ENCODE results near the gene PTPN21. TPM values are rescaled to one million over a fixed set of nuclear protein-coding genes. Genes with fewer than 3 reads are reported as not detected.

The PTPN21 gene
- total RNA-seq, 1 experiment from 2014 or later: 15.0 TPM

DNA sequence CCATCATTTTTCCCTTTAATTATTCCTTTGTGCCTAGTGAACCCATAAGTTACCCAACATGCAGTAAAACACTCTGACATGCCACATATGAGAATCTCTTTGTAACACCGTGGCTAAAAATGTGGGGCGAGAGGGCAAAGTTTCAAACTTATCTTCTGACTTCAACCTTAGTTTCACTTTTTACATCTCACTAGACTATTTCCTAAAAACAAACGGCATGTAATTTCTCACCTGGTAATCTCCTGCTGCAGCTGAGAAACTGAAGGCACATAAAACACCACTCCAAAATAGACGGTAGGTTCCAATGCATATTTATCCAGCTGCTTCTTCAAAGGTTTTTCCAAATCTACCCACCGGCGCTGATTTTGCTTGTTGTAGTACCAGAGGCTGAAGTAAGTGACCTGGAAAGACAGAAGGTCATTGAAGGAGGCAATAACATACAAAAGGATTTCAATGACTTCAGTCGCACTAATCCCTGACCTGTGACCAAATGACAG lies 37.9 kb downstream of the PTPN21 start:
- DNase-seq (ENCODE audit: low read depth, low spot score) (no peak), ATAC-seq (no peak)
- intact Hi-C loops (cut with micrococcal nuclease; ENCODE audit: unreplicated experiment): no loop called here
- no peaks in the 10 kb centered on the region for H3K27me3 ChIP-seq (ENCODE audit: control insufficient read depth, insufficient read depth, low read length)
- ChIA-PET CTCF (no interaction called here), POLR2A (no interaction called here)
- H3K36me3 ChIP-seq (ENCODE audit: control insufficient read depth, insufficient read depth, low read length): no peaks in the 10 kb centered on the region
- no peak overlapping the region for H3K4me3 ChIP-seq (ENCODE audit: low read depth in 2 of 2, low read length in 2 of 2)
- in situ Hi-C loops (cut with HindIII; ENCODE audit: low pct_unique_long_range_greater_than_20kb, low sequenced_read_pairs): no loop called here
- no peaks in the 10 kb centered on the region for H3K4me1 ChIP-seq (ENCODE audit: control insufficient read depth, insufficient read depth, low read length)
- no peak overlapping the region for H3K27ac ChIP-seq (ENCODE audit: low read length)
- BruUV-seq (replicated peaks): no TSS peak
- H3K9me3 ChIP-seq (ENCODE audit: control insufficient read depth, insufficient read depth, low read depth, low read length): no peaks in the 10 kb centered on the region
- TF ChIP-seq, protein P1, sequence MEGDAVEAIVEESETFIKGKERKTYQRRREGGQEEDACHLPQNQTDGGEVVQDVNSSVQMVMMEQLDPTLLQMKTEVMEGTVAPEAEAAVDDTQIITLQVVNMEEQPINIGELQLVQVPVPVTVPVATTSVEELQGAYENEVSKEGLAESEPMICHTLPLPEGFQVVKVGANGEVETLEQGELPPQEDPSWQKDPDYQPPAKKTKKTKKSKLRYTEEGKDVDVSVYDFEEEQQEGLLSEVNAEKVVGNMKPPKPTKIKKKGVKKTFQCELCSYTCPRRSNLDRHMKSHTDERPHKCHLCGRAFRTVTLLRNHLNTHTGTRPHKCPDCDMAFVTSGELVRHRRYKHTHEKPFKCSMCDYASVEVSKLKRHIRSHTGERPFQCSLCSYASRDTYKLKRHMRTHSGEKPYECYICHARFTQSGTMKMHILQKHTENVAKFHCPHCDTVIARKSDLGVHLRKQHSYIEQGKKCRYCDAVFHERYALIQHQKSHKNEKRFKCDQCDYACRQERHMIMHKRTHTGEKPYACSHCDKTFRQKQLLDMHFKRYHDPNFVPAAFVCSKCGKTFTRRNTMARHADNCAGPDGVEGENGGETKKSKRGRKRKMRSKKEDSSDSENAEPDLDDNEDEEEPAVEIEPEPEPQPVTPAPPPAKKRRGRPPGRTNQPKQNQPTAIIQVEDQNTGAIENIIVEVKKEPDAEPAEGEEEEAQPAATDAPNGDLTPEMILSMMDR (IDR thresholded peaks at IDR 0.05): no peak
- TF ChIP-seq, protein P2, sequence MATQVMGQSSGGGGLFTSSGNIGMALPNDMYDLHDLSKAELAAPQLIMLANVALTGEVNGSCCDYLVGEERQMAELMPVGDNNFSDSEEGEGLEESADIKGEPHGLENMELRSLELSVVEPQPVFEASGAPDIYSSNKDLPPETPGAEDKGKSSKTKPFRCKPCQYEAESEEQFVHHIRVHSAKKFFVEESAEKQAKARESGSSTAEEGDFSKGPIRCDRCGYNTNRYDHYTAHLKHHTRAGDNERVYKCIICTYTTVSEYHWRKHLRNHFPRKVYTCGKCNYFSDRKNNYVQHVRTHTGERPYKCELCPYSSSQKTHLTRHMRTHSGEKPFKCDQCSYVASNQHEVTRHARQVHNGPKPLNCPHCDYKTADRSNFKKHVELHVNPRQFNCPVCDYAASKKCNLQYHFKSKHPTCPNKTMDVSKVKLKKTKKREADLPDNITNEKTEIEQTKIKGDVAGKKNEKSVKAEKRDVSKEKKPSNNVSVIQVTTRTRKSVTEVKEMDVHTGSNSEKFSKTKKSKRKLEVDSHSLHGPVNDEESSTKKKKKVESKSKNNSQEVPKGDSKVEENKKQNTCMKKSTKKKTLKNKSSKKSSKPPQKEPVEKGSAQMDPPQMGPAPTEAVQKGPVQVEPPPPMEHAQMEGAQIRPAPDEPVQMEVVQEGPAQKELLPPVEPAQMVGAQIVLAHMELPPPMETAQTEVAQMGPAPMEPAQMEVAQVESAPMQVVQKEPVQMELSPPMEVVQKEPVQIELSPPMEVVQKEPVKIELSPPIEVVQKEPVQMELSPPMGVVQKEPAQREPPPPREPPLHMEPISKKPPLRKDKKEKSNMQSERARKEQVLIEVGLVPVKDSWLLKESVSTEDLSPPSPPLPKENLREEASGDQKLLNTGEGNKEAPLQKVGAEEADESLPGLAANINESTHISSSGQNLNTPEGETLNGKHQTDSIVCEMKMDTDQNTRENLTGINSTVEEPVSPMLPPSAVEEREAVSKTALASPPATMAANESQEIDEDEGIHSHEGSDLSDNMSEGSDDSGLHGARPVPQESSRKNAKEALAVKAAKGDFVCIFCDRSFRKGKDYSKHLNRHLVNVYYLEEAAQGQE (IDR thresholded peaks at IDR 0.05; ENCODE audit: insufficient read depth in 1 of 2, low read depth in 2 of 2, low read length in 1 of 2): no peak

DNA sequence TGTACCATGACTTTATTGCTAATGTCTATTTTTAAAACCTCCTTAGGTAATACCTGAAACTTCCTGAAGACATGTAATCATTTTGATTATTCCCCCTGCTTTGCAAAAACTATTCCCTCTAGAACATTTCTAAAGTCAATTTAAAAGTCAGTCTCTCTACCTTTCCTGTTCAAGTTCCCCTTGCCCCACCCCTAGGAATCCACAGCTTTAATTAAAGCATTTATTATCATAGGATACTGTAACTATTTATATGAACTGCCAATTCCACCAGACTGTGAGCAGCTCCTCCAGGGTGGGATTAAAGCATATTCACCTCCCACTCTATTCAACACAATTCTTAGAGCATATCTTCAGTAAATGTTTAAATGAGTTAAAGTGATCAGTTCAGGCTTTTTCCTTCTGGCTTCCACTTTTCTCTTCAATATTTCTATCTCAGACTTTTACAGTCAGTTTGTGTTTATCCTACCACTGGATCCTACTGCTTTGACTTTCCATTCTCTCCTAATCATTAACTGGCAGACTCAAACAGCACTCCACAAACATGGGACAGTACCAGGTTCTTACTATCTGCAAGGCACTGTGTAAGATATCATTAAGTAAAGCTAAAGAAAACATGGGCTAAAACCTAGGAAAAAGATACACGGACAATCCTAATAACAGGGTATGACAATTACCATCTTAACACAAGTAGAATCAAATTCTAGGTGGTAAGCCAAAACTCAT lies 39.1 kb downstream of the PTPN21 start:
- intact Hi-C loops (cut with micrococcal nuclease; ENCODE audit: unreplicated experiment): no loop called here
- ATAC-seq: no peak
- ChIA-PET CTCF (no interaction called here), POLR2A (no interaction called here)
- Histone ChIP-seq H3K36me3 (ENCODE audit: control insufficient read depth, insufficient read depth, low read length) (no peaks in the 10 kb centered on the region), H3K27me3 (ENCODE audit: control insufficient read depth, insufficient read depth, low read length) (no peaks in the 10 kb centered on the region), H3K9me3 (ENCODE audit: control insufficient read depth, insufficient read depth, low read depth, low read length) (no peaks in the 10 kb centered on the region), H3K4me1 (ENCODE audit: control insufficient read depth, insufficient read depth, low read length) (no peaks in the 10 kb centered on the region), H3K27ac (ENCODE audit: low read length) (no peak overlapping the region), H3K4me3 (ENCODE audit: low read depth in 2 of 2, low read length in 2 of 2) (no peak overlapping the region)
- in situ Hi-C loops (cut with HindIII; ENCODE audit: low pct_unique_long_range_greater_than_20kb, low sequenced_read_pairs): no loop called here
- no TSS peak for BruUV-seq (replicated peaks)
- DNase-seq (ENCODE audit: low read depth, low spot score): no peak
- TF ChIP-seq, protein P2 (IDR thresholded peaks at IDR 0.05; ENCODE audit: insufficient read depth in 1 of 2, low read depth in 2 of 2, low read length in 1 of 2): no peak
- no peak for TF ChIP-seq TCF7L2 (IDR thresholded peaks at IDR 0.05; ENCODE audit: low read depth, low read length)
- no peak for TF ChIP-seq SIN3A (IDR thresholded peaks at IDR 0.05; ENCODE audit: borderline replicate concordance, insufficient read depth, low read depth, low read length)
- TF ChIP-seq, protein P1 (IDR thresholded peaks at IDR 0.05): no peak
- no peak for TF ChIP-seq POLR2AphosphoS5 (IDR thresholded peaks at IDR 0.05; ENCODE audit: low read depth, low read length)
